ENCODE measurements around the gene CPLX3. TPM values are rescaled to one million over a fixed set of nuclear protein-coding genes. Genes with fewer than 3 reads are reported as not detected.

CPLX3 gene
- total RNA-seq, 1 donor from 2014 or later = 0.32 TPM

DNA sequence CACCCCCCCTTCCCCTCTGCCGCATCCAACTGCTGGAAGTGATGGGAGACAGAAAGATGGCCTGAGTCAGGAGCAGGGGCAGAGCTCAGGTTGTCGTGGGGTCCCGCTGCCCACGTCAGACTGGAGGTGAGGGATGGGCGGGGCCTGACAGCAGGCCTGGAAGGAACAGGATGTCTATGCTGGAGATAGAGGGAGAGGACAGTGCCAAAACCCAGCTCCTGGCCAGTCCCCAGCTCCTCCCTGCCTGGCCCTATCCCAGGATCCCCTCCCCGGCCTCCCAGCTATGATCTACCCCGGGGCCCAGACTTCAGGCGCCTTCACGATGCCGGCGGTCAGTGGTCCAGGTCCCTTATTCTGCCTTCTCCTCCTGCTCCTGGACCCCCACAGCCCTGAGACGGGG, 13.9 kb upstream of the CPLX3 start, which contains the start of gene LMAN1L:
Gene LMAN1L, plus strand, starts transcription at position 303 of the 400 bp plus-strand sequence. Its CDS starts 20 bp downstream, at position 323.
- no peak within 1 kb of the TSS for H3K4me3 Mint-ChIP-seq (ENCODE audit: unreplicated experiment)
- peaks cover 7% of the 10 kb centered on the region for H3K9me3 Mint-ChIP-seq (ENCODE audit: unreplicated experiment)
- H3K27ac Mint-ChIP-seq (ENCODE audit: unreplicated experiment) = peak within 1 kb of the TSS; percentile 17
- DNase-seq = no peak
- H3K36me3 Mint-ChIP-seq (ENCODE audit: unreplicated experiment) = no peaks in the 10 kb centered on the region
- H3K27me3 Mint-ChIP-seq (ENCODE audit: unreplicated experiment) = peaks cover 8% of the 10 kb centered on the region
- TF ChIP-seq, protein P1, sequence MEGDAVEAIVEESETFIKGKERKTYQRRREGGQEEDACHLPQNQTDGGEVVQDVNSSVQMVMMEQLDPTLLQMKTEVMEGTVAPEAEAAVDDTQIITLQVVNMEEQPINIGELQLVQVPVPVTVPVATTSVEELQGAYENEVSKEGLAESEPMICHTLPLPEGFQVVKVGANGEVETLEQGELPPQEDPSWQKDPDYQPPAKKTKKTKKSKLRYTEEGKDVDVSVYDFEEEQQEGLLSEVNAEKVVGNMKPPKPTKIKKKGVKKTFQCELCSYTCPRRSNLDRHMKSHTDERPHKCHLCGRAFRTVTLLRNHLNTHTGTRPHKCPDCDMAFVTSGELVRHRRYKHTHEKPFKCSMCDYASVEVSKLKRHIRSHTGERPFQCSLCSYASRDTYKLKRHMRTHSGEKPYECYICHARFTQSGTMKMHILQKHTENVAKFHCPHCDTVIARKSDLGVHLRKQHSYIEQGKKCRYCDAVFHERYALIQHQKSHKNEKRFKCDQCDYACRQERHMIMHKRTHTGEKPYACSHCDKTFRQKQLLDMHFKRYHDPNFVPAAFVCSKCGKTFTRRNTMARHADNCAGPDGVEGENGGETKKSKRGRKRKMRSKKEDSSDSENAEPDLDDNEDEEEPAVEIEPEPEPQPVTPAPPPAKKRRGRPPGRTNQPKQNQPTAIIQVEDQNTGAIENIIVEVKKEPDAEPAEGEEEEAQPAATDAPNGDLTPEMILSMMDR (IDR thresholded peaks at IDR 0.05; ENCODE audit: partially characterized antibody, unreplicated experiment) = no peak
- peaks cover 6% of the 10 kb centered on the region for H3K4me1 Mint-ChIP-seq (ENCODE audit: low read depth, unreplicated experiment)

DNA sequence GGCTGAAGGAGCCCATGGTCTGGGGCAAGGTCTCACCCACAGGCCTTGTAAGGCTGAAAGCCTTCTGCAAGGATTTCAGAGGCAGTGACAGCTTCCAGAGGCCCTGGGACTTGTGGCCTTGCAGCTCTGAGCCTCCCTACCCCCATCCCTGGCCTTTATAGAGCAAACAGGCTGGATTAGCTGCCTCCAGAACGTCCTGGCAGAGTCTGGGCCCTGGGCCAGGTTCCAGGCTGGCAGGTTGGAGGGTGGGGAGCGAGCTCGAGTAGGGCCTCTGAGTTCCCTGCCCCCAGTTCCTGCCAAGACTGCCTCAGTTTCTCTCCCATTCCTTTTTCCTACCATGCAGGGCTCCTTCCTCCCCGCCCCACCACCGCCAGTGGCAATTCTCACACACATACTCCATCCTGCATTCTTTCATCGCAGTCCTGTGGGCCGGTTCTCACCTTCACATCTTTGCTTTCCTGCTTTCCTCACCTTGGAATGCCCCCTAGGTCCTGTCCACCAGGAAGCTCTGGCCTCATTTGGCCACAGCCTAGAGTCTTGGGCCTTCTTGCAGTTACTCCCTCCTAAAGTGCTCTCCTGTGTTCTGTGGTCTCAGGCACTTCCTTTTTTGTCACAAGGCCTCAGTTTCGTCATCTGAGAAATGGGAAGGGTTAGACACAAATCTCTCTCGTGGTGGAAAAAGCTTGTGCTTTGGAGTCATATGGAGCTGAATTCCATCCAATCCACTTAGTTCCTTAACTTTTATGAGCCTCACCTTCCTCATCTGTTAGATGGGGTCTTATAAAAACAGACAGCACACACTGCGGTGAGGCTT, 11.1 kb upstream of the CPLX3 start:
- TF ChIP-seq, protein P1 (IDR thresholded peaks at IDR 0.05; ENCODE audit: partially characterized antibody, unreplicated experiment) = no peak
- Mint-ChIP-seq H3K9me3 (ENCODE audit: unreplicated experiment) (peaks cover 1% of the 10 kb centered on the region), H3K27me3 (ENCODE audit: unreplicated experiment) (peaks cover 8% of the 10 kb centered on the region), H3K36me3 (ENCODE audit: unreplicated experiment) (no peaks in the 10 kb centered on the region), H3K4me3 (ENCODE audit: unreplicated experiment) (no peak overlapping the region), H3K27ac (ENCODE audit: unreplicated experiment) (no peak overlapping the region), H3K4me1 (ENCODE audit: low read depth, unreplicated experiment) (peaks cover 13% of the 10 kb centered on the region)
- DNase-seq = no peak

DNA sequence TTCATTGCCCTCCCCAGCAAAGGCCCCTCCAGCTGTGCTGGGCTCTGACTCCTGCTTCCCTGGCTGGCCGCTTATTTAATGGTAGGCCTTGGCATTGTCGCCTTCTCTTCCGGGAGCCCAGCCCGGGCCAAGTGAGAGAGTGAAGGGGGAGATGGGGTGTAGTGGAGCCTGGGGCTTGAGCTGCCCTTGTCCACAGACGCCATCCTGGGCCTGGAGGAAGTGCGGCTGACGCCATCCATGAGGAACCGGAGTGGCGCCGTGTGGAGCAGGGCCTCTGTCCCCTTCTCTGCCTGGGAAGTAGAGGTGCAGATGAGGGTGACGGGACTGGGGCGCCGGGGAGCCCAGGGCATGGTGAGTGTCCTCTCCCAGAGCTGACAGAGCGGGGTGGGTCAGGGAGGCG, 10.5 kb upstream of the CPLX3 start:
- no peaks in the 10 kb centered on the region for H3K36me3 Mint-ChIP-seq (ENCODE audit: unreplicated experiment)
- peaks cover 13% of the 10 kb centered on the region for H3K4me1 Mint-ChIP-seq (ENCODE audit: low read depth, unreplicated experiment)
- no peak for DNase-seq
- no peak overlapping the region for H3K27ac Mint-ChIP-seq (ENCODE audit: unreplicated experiment)
- peaks cover 8% of the 10 kb centered on the region for H3K27me3 Mint-ChIP-seq (ENCODE audit: unreplicated experiment)
- H3K4me3 Mint-ChIP-seq (ENCODE audit: unreplicated experiment) = no peak overlapping the region
- TF ChIP-seq, protein P1 (IDR thresholded peaks at IDR 0.05; ENCODE audit: partially characterized antibody, unreplicated experiment) = no peak
- peaks cover 1% of the 10 kb centered on the region for H3K9me3 Mint-ChIP-seq (ENCODE audit: unreplicated experiment)

DNA sequence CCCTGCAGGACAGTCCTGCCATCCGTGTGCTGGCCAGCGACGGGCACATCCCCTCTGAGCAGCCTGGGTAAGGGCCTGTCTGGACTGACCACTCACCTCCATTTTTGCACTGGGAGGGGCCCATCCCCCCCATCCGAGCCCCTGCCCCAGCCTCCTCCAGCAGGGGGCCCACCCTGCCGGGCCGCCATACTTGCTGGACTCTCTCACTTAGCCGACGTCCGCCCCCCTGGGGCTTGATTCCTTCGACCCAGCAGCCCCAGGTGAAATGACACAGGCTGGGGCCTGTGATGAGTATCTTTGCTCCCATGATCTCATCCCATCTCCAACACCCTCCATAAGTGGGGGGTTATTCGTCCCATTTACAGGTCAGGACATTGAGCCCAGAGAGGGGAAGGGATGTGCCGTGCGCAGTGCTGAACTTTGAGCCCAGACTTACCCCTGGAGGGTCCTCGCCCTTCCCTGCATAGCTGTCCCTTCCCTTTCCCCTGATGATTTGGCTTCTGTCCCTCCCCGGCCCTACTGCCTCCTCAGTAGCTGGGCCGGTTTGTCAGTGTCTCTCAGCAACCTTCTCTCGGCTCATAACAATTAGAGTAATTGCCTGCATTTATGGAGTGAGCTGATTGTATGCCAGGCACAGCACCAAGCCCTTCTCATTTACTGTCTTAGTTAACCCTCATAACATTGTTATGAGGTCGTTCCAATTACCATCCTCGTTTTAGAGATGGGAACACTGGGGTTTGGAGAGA, 9.6 kb upstream of the CPLX3 start:
- Mint-ChIP-seq H3K4me3 (ENCODE audit: unreplicated experiment) (peak overlapping the region; percentile 30), H3K4me1 (ENCODE audit: low read depth, unreplicated experiment) (peaks cover 19% of the 10 kb centered on the region), H3K36me3 (ENCODE audit: unreplicated experiment) (no peaks in the 10 kb centered on the region), H3K27me3 (ENCODE audit: unreplicated experiment) (peaks cover 8% of the 10 kb centered on the region), H3K27ac (ENCODE audit: unreplicated experiment) (peak overlapping the region; percentile 33), H3K9me3 (ENCODE audit: unreplicated experiment) (peaks cover 1% of the 10 kb centered on the region)
- no peak for DNase-seq
- TF ChIP-seq, protein P1 (IDR thresholded peaks at IDR 0.05; ENCODE audit: partially characterized antibody, unreplicated experiment) = no peak
